GM12878 (cell line): ENCODE results near the gene AMMECR1. TPM values are rescaled to one million over a fixed set of nuclear protein-coding genes. Genes with fewer than 3 reads are reported as not detected.

Experiments used
- ATAC-seq: fragments of 200-7000 bp; cut with Tn5 transposase; 3 replicates; pipeline ENCODE4 v1.9.1; 2020; ENCODE audit warnings: mild to moderate bottlenecking, moderate library complexity
- BruUV-seq: library from RNA; stranded (reverse); fragments of 400-500 nt; replicated peaks from 2 replicates; lab custom pipeline; 2021; lab: Mats Ljungman, UMichigan
- CTCF ChIA-PET: fragments of 300-600 bp; sonication (Branson Sonifier 250); formaldehyde crosslinking; extraction: SDS; loops from one replicate; lab custom pipeline; 2021; ENCODE audit warnings: inconsistent platforms; lab: Yijun Ruan, JAX
- POLR2A ChIA-PET: fragments of 350-600 bp; formaldehyde crosslinking; extraction: SDS; loops from one replicate; lab custom pipeline; 2021; ENCODE audit warnings: inconsistent platforms; lab: Charles Lee
- RAD21 ChIA-PET: fragments of 300-600 bp; sonication (Branson Sonifier 250); formaldehyde crosslinking; loops from one replicate; lab custom pipeline; 2023; ENCODE audit warnings: antibody characterized with exemption; ENCODE audit not compliant: unreplicated experiment; lab: Charles Lee
- SMC1A ChIA-PET: fragments of 300-600 bp; sonication (Branson Sonifier 250); formaldehyde crosslinking; loops from one replicate; lab custom pipeline; 2023; ENCODE audit not compliant: unreplicated experiment, uncharacterized antibody; lab: Charles Lee
- DNase-seq: peaks from one replicate; pipeline ENCODE4 v3.0.0-alpha.2; 2011; ENCODE audit warnings: low read depth, low spot score
- FAIRE-seq: peaks from 3 replicates; lab custom pipeline; 2011; peaks lifted over from hg19 to GRCh38; lab: Jason Lieb, UNC
- H2AFZ ChIP-seq: 2 replicates; pipeline ENCODE4 v1.6.0; 2011; ENCODE audit warnings: low read depth, low read length, control low read depth; ENCODE audit not compliant: control insufficient read depth
- H3K27ac ChIP-seq: 2 replicates; pipeline ENCODE4 v1.5.1; 2011; ENCODE audit warnings: control low read depth; ENCODE audit not compliant: control insufficient read depth, insufficient read depth
- H3K27me3 ChIP-seq, 2 experiments: replicated peaks in 1 of 2; 2 replicates each; pipeline versions ENCODE4 v1.6.0 to v1.6.1; 2011; ENCODE audit warnings: low read length in 1 of 2; ENCODE audit not compliant: control insufficient read depth in 2 of 2, insufficient read depth in 2 of 2
- H3K36me3 ChIP-seq, 2 experiments: 2 replicates each; pipeline ENCODE4 v1.5.1; 2011; ENCODE audit warnings: low read length in 1 of 2; ENCODE audit not compliant: control insufficient read depth in 2 of 2, insufficient read depth in 2 of 2
- H3K4me1 ChIP-seq: 2 replicates; pipeline ENCODE4 v1.6.1; 2011; ENCODE audit warnings: mild to moderate bottlenecking, low read length, moderate library complexity, mixed read lengths; ENCODE audit not compliant: control insufficient read depth, insufficient read depth
- H3K4me2 ChIP-seq: 2 replicates; pipeline ENCODE4 v1.6.0; 2011; ENCODE audit warnings: control low read depth; ENCODE audit not compliant: control insufficient read depth, insufficient read depth
- H3K4me3 ChIP-seq: fragments of 200-600 bp; sonication (generic); 2 replicates; pipeline ENCODE4 v1.5.1; 2016
- H3K79me2 ChIP-seq: 2 replicates; pipeline ENCODE4 v1.6.0; 2011; ENCODE audit warnings: low read length; ENCODE audit not compliant: control insufficient read depth, insufficient read depth
- H3K9ac ChIP-seq: 2 replicates; pipeline ENCODE4 v1.8.0; 2011; ENCODE audit warnings: low read length, control low read depth, mixed read lengths; ENCODE audit not compliant: control insufficient read depth, insufficient read depth
- H3K9me3 ChIP-seq: replicated peaks from 3 replicates; pipeline ENCODE4 v1.5.1; 2011; ENCODE audit warnings: mild to moderate bottlenecking, low read length; ENCODE audit not compliant: control insufficient read depth, insufficient read depth
- H4K20me1 ChIP-seq: 2 replicates; pipeline ENCODE4 v1.6.0; 2011; ENCODE audit not compliant: control insufficient read depth, insufficient read depth
- BHLHE40 ChIP-seq, 2 experiments: fragments of 450-650 bp in 1 of 2; IDR thresholded peaks; 2 replicates each; pipeline ENCODE4 v1.6.1; 2011 to 2017; ENCODE audit warnings: low read depth in 2 of 2, borderline replicate concordance in 1 of 2, improper control_type of control experiment in 1 of 2, low read length in 1 of 2, mild to moderate bottlenecking in 1 of 2
- CUX1 ChIP-seq: IDR thresholded peaks from 2 replicates; pipeline ENCODE4 v1.6.1; 2012; ENCODE audit warnings: improper control_type of control experiment, low read depth, low read length; ENCODE audit not compliant: insufficient replicate concordance
- ELK1 ChIP-seq: IDR thresholded peaks from 2 replicates; pipeline ENCODE4 v1.6.1; 2012; ENCODE audit warnings: low read depth, low read length, improper control_type of control experiment
- IRF5 ChIP-seq: fragments of 450-650 bp; IDR thresholded peaks from 2 replicates; pipeline ENCODE4 v1.6.1; 2017; ENCODE audit warnings: borderline replicate concordance
- MEF2A ChIP-seq: IDR thresholded peaks from 2 replicates; pipeline ENCODE4 v1.6.1; 2011; ENCODE audit warnings: low read depth, mild to moderate bottlenecking, low read length, moderate library complexity; ENCODE audit not compliant: insufficient read depth
- MEF2B ChIP-seq: fragments of 450-650 bp; IDR thresholded peaks from 2 replicates; pipeline ENCODE4 v1.6.1; 2018; ENCODE audit warnings: mild to moderate bottlenecking, moderate library complexity; ENCODE audit not compliant: partially characterized antibody, poor library complexity, severe bottlenecking
- MXI1 ChIP-seq: fragments of 150-350 bp; IDR thresholded peaks from 2 replicates; pipeline ENCODE4 v1.6.1; 2011; ENCODE audit warnings: low read depth, mild to moderate bottlenecking, inconsistent platforms, low read length, improper control_type of control experiment
- PAX5 ChIP-seq: IDR thresholded peaks from 2 replicates; pipeline ENCODE4 v1.6.1; 2011; ENCODE audit warnings: low read depth, low read length, borderline replicate concordance
- SIX5 ChIP-seq: IDR thresholded peaks from 2 replicates; pipeline ENCODE4 v1.6.1; 2011; ENCODE audit warnings: mild to moderate bottlenecking, low read depth, low read length, moderate library complexity; ENCODE audit not compliant: severe bottlenecking
- YBX1 ChIP-seq: fragments of 450-650 bp; IDR thresholded peaks from 2 replicates; pipeline ENCODE4 v1.6.1; 2016; ENCODE audit warnings: antibody characterized with exemption
- ZNF592 ChIP-seq: fragments of 450-650 bp; IDR thresholded peaks from 2 replicates; pipeline ENCODE4 v1.6.1; 2017; ENCODE audit warnings: mild to moderate bottlenecking, moderate library complexity
- WGBS: methylation state at CpG from one replicate; pipeline ENCODE4 v1.1.6; 2016; ENCODE audit warnings: low lambda C conversion rate; ENCODE audit not compliant: insufficient replicate concordance, insufficient coverage; ENCODE audit errors: missing lambda C conversion rate; 5-methylcytosine and 5-hydroxymethylcytosine counted together
- in situ Hi-C: fragments of 300-500 bp; cut with MboI; formaldehyde crosslinking; loops from 9 replicates; pipeline ENCODE4 v1.14.3; 2018; ENCODE audit warnings: mixed read lengths
- intact Hi-C: fragments of 100-400 bp; cut with micrococcal nuclease; formaldehyde crosslinking; loops from one replicate; pipeline ENCODE4 v1.14.2; 2022; ENCODE audit not compliant: unreplicated experiment
- polyA plus RNA-seq, 11 experiments: library from polyadenylated mRNA; depleted of rRNA in 4 of 11; unstranded in 6 of 11; stranded (reverse) in 5 of 11; fragments of >200 nt; fragmentation: Nextera tagmentation in 4 of 11; fragmentation: Illumina TruSeq in 1 of 11; extraction: Ambion mirVana in 4 of 11; extraction: Trizol in 1 of 11; gene quantifications; 1 replicate in 1 of 11; 2 replicates in 10 of 11; pipeline versions ENCODE4 v1.2.1 to v1.2.3, GENCODE V29; 2011 to 2016; ENCODE audit warnings: inconsistent platforms in 2 of 11, missing spikeins in 2 of 11, low read depth in 1 of 11
- total RNA-seq, 4 experiments: library from RNA; depleted of rRNA in 3 of 4; stranded (reverse); fragments of >200 nt in 3 of 4; fragmentation: Illumina TruSeq in 1 of 4; extraction: Trizol in 1 of 4; gene quantifications; 2 replicates each; pipeline versions ENCODE4 v1.2.1 to v1.2.3, GENCODE V29; 2013 to 2021

Gene AMMECR1
- total and polyA plus RNA-seq, 10 of the 15 experiments (the other 5 are each of a cell fraction or from before 2014, with no cell fraction given), result 4.9 to 25.6 (median 10.7) TPM

GRCh38 chrX:110153896-110154295 lies 164.0 kb downstream of the AMMECR1 start:
- Histone ChIP-seq H3K4me1 (peaks cover under 1% of the 10 kb centered on the region), H3K27me3 (no peaks in the 10 kb centered on the region), H3K9me3 (no peaks in the 10 kb centered on the region), H3K27ac (no peak overlapping the region), H3K4me3 (no peak overlapping the region), H4K20me1 (no peaks in the 10 kb centered on the region), H3K79me2 (no peaks in the 10 kb centered on the region), H3K36me3 (no peaks in the 10 kb centered on the region; a peak in 1 of 4 replicates), H3K9ac (no peak overlapping the region), H3K4me2 (no peak overlapping the region), H2AFZ (no peak overlapping the region)
- SMC1A ChIA-PET, result interaction anchor here (1.3 to 11.7 kb wide), 2 partner anchors 16 to 258 kb away, joined by 3 to 289 read pairs; no protein-coding TSS in a partner anchor
- DNase-seq (no peak), ATAC-seq (no peak), FAIRE-seq (no peak)
- POLR2A ChIA-PET, result no interaction called here
- RAD21 ChIA-PET, result no interaction called here
- in situ Hi-C loops (loop anchor here (25.0 kb wide), 1 partner anchor 533 kb away; no protein-coding TSS in a partner anchor), intact Hi-C loops (no loop called here)
- CTCF ChIA-PET, result interaction anchor here (1.1 to 23.7 kb wide), 4 partner anchors 7 to 263 kb away, joined by 3 to 792 read pairs (median 58); no protein-coding TSS in a partner anchor
- no TSS peak for BruUV-seq
- WGBS, result 35% methylated on average over 2 of the region's 2 CpGs
- no peak for TF ChIP-seq MEF2A
- TF ChIP-seq ZNF592, result no peak
- TF ChIP-seq IRF5, result no peak
- TF ChIP-seq MEF2B, result no peak
- no peak for TF ChIP-seq YBX1
- TF ChIP-seq BHLHE40 (IDR thresholded peaks at IDR 0.05; ENCODE audit: borderline replicate concordance in 1 of 2, low read depth in 2 of 2, low read length in 1 of 2), result no peak
- no peak for TF ChIP-seq PAX5
- no peak for TF ChIP-seq SIX5
- TF ChIP-seq CUX1, result no peak
- TF ChIP-seq ELK1, result no peak
- TF ChIP-seq MXI1, result no peak
